Placental pericyte (primary cell): ENCODE results near the gene OR5M10. TPM values are rescaled to one million over a fixed set of nuclear protein-coding genes. Genes with fewer than 3 reads are reported as not detected.

ENCODE experiments used
- total RNA-seq: library from RNA; depleted of rRNA; stranded (reverse); fragments of >200 nt; gene quantifications from 2 replicates; pipeline ENCODE4 v1.2.3, GENCODE V29; 2012

OR5M10 gene
- not detected in 2 replicates for total RNA-seq

DNA sequence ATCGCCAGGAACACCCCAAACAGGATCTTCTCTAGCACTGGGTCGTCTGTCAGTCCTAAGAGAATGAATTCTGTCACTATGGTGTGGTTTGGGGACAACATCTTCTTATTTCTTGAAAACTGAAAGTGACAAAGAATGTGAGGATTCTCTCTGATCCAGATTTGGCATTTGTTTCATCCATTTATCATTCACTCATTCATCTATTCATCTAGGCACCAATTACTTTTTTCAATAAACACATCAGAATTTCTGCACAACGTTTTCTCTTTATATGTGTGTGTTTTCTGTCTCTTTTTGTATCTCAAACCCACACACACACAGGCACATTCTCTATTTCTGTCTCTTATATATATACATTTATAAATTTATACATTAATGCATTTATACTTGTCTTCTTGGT, at the start of gene OR5M10:
Gene OR5M10, minus strand, starts transcription at position 101 of the 400 bp plus-strand sequence. Its CDS starts 0 bp downstream, at position 101.

DNA sequence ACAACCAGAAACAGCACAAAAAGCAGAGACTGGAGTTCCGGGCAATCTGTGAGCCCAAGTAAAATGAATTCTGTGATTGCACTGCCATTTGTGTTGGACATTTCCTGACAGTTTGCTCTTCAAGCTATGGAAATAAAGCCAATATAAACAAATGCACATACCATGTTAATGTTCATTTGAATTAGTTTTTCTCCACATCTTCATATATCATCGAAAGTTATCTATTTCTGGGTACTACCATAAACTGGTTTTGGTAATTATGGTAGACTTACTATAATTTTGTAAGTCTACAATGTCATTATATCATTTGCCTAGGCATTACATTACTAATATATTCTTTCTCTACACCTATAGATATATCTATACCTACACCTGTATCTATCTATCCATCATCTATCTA, 34.4 kb downstream of the OR5M10 start, which contains the start of gene OR5M11:
Gene OR5M11, minus strand, starts transcription at position 101 of the 400 bp plus-strand sequence. Its CDS starts 0 bp downstream, at position 101.

Other genes starting within 250 kb of the OR5M10 start
- not detected in 2 replicates for gene OR8K1, start 231.7 kb downstream of the OR5M10 start, total RNA-seq
- gene OR8J1, start 223.4 kb downstream of the OR5M10 start, total RNA-seq: not detected in 2 replicates
- not detected in 2 replicates for gene OR8U1, start 202.1 kb downstream of the OR5M10 start, total RNA-seq
- gene OR5AL1, start 165.0 kb downstream of the OR5M10 start, total RNA-seq: not detected in 2 replicates
- gene OR5M3, start 104.4 kb downstream of the OR5M10 start, total RNA-seq: not detected in 2 replicates
- gene OR5M8, start 86.4 kb downstream of the OR5M10 start, total RNA-seq: not detected in 2 replicates
- gene OR5M11, start 34.5 kb downstream of the OR5M10 start, total RNA-seq: not detected in 2 replicates
- gene OR5M1, start 37.2 kb upstream of the OR5M10 start, total RNA-seq: not detected in 2 replicates
- not detected in 2 replicates for gene OR5AP2, start 64.7 kb upstream of the OR5M10 start, total RNA-seq
- gene OR5AR1, start 86.0 kb upstream of the OR5M10 start, total RNA-seq: not detected in 2 replicates
- gene OR9G1, start 121.4 kb upstream of the OR5M10 start, total RNA-seq: not detected in 2 replicates
- not detected in 2 replicates for gene OR9G4, start 171.0 kb upstream of the OR5M10 start, total RNA-seq